Epithelial cell of esophagus (primary cell): ENCODE measurements around the gene SYT6.

Experiments used
- DNase-seq: peaks from one replicate; pipeline ENCODE4 v3.0.0; 2010; ENCODE audit warnings: low read depth
- H3K4me3 ChIP-seq: 2 replicates; pipeline ENCODE4 v1.5.1; 2011; ENCODE audit warnings: mild to moderate bottlenecking, low read length, control low read depth
- TF ChIP-seq, protein P1 (sequence below): IDR thresholded peaks from 2 replicates; pipeline ENCODE4 v1.5.1; 2011; ENCODE audit warnings: low read depth, mild to moderate bottlenecking, low read length, control low read depth, inconsistent platforms; ENCODE audit not compliant: insufficient read depth; ENCODE audit errors: missing control alignments

Gene SYT6

GRCh38 chr1:114169509-114169908 lies 15.8 kb upstream of the SYT6 start:
- H3K4me3 ChIP-seq, result no peak overlapping the region
- DNase-seq, result no peak
- TF ChIP-seq, protein P1, sequence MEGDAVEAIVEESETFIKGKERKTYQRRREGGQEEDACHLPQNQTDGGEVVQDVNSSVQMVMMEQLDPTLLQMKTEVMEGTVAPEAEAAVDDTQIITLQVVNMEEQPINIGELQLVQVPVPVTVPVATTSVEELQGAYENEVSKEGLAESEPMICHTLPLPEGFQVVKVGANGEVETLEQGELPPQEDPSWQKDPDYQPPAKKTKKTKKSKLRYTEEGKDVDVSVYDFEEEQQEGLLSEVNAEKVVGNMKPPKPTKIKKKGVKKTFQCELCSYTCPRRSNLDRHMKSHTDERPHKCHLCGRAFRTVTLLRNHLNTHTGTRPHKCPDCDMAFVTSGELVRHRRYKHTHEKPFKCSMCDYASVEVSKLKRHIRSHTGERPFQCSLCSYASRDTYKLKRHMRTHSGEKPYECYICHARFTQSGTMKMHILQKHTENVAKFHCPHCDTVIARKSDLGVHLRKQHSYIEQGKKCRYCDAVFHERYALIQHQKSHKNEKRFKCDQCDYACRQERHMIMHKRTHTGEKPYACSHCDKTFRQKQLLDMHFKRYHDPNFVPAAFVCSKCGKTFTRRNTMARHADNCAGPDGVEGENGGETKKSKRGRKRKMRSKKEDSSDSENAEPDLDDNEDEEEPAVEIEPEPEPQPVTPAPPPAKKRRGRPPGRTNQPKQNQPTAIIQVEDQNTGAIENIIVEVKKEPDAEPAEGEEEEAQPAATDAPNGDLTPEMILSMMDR, result no peak

DNA sequence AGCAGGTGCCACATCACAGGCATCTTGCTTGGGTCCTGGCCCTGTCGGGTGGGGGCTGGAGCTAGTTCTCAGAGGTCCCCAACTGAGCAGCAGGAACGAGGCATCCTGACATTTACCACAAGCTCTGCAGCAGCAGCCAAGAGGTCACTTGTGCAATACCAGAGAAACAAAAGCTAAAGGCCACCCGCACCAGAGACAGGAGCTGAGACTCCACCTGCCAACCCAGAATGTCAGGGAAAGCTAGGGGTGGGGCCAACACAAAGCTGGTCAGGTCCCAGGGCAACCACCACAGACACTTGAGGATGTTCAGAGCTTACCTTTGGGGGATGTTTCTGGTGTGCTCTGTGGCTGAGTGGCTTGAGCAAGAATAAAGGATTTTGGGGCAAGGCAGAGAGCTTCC lies 13.6 kb upstream of the SYT6 start:
- DNase-seq, result no peak
- TF ChIP-seq, protein P1, result no peak
- no peak overlapping the region for H3K4me3 ChIP-seq

GRCh38 chr1:114164840-114165543 lies 11.3 kb upstream of the SYT6 start:
- DNase-seq, result no peak
- no peak overlapping the region for H3K4me3 ChIP-seq
- TF ChIP-seq, protein P1, result no peak

GRCh38 chr1:114159941-114160340 lies 6.3 kb upstream of the SYT6 start:
- DNase-seq, result no peak
- TF ChIP-seq, protein P1, result no peak
- no peak overlapping the region for H3K4me3 ChIP-seq

GRCh38 chr1:114157275-114157660 lies 3.6 kb upstream of the SYT6 start:
- TF ChIP-seq, protein P1, result no peak
- no peak overlapping the region for H3K4me3 ChIP-seq
- no peak for DNase-seq

- TF ChIP-seq, protein P1, result no peak
- H3K4me3 ChIP-seq, result no peak overlapping the region
- no peak for DNase-seq
Measured at GRCh38 chr1:114156538-114157274, 3.0 kb upstream of the SYT6 start.

DNA sequence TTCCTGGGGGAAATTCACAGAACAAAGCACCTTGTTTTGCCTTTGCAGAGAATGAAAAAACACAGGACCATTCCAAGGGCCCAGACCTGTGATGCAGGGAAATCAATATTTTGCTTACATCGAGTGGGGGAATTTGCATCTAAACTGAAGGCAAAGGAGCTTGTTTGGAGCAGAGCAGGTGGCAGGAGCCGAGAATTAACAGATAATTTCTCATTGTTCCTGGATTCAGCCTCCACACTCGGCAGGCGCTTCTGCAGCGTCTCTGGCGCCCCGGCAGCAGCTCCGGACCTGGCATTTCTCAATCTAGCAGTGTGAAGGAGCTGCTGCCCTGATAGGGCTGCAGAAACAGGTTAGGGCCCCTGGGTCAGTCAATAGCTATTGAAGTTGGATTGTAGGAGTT lies 2.0 kb upstream of the SYT6 start:
- DNase-seq, result no peak

More for the DNA sequence above, 2.0 kb upstream of the SYT6 start:
- TF ChIP-seq, protein P1, result no peak
- H3K4me3 ChIP-seq, result no peak overlapping the region
